Measurements from ENCODE around the gene TRIM71.

- TF ChIP-seq CTCF (conservative IDR thresholded peaks at IDR 0.05; ENCODE audit: low read length) (no peak), EZH2phosphoT487 (IDR thresholded peaks at IDR 0.05; ENCODE audit: borderline replicate concordance) (no peak)
These were observed 14.0 kb downstream of the TRIM71 start for GRCh38 chr3:32831791-32832190.
